Prostate gland (tissue), 2 donors: Measurements from ENCODE around the gene SLC35E3. TPM values are rescaled to one million over a fixed set of nuclear protein-coding genes. Genes with fewer than 3 reads are reported as not detected.
A peak's percentile ranks its signal among the peaks of the same experiment; 100 is the strongest.
"Not testable (repeated sequence)": the region's sequence is repeated elsewhere in the genome, so short reads cannot be mapped to it uniquely, and the experiment has no call there.

Experiments
- DNase-seq: peaks from one replicate; pipeline ENCODE4 v3.0.0-alpha.2; 2019; ENCODE audit warnings: low spot score
- H3K27ac ChIP-seq, 2 donors: fragments of 200-600 bp; sonication (generic); 2 replicates each; pipeline ENCODE4 v1.5.1; 2017 to 2019
- H3K27me3 ChIP-seq: fragments of 200-600 bp; sonication (generic); replicated peaks from 2 replicates; pipeline ENCODE4 v1.5.1; 2019; ENCODE audit not compliant: insufficient read depth
- H3K36me3 ChIP-seq, 2 donors: fragments of 200-600 bp; sonication (generic); 1 replicate in 1 of 2; 2 replicates in 1 of 2; pipeline versions ENCODE4 v1.5.1 to v1.8.1; 2017 to 2019
- H3K4me1 ChIP-seq: fragments of 200-600 bp; sonication (generic); replicated peaks from 2 replicates; pipeline ENCODE4 v1.5.1; 2019
- H3K4me3 ChIP-seq, 2 donors: fragments of 200-600 bp; sonication (generic); 2 replicates each; pipeline ENCODE4 v1.5.1; 2017 to 2019
- H3K9me3 ChIP-seq: fragments of 200-600 bp; sonication (generic); 2 replicates; pipeline ENCODE4 v1.5.1; 2017
- POLR2A ChIP-seq: fragments of 450-650 bp; IDR thresholded peaks from one replicate; pipeline ENCODE4 v1.6.1; 2016; ENCODE audit warnings: antibody characterized with exemption, mild to moderate bottlenecking
- POLR2AphosphoS5 ChIP-seq: sonication (generic); formaldehyde crosslinking; IDR thresholded peaks from one replicate; pipeline ENCODE4 v1.6.1; 2017; ENCODE audit warnings: antibody characterized with exemption
- WGBS: methylation state at CpG from one replicate; pipeline ENCODE4 v1.1.5; 2018; 5-methylcytosine and 5-hydroxymethylcytosine counted together
- intact Hi-C: fragments of 100-400 bp; cut with DNase I; formaldehyde crosslinking; loops from one replicate; pipeline ENCODE4 v1.14.2; 2022
- total RNA-seq, 2 donors: library from RNA; depleted of rRNA; stranded (reverse); fragments of >200 nt; gene quantifications; one replicate each; pipeline ENCODE4 v1.1.0, GENCODE V29; 2016
- TF ChIP-seq, protein P1 (sequence below), 4 experiments: fragments of 200-600 bp in 2 of 4; fragments of 450-650 bp in 2 of 4; sonication (generic) in 2 of 4; IDR thresholded peaks; 1 replicate in 3 of 4; 2 replicates in 1 of 4; pipeline ENCODE4 v1.5.1; 2016 to 2019; ENCODE audit warnings: antibody characterized with exemption in 4 of 4, mild to moderate bottlenecking in 2 of 4, moderate library complexity in 2 of 4

SLC35E3 gene
- total RNA-seq, 2 donors from 2014 or later, result 8.9 to 10.3 TPM

DNA sequence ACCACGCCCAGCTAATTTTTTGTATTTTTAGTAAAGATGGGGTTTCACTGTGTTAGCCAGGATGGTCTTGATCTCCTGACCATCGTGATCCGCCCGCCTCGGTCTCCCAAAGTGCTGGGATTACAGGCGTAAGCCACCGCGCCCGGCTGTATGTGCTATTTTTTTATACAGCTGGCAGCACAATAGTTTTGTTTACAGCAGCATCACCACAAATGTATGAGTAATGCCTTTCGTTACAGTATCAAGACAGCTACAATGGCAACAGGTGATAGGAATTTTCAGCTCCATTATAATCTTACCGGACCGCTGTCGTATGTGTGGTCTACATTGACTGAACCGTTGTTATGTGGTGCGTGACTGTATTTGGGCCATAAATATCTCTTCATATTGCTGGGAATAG lies 50.4 kb downstream of the SLC35E3 start:
- Histone ChIP-seq H3K4me3 (no peak overlapping the region), H3K9me3 (no peaks in the 10 kb centered on the region), H3K36me3 (no peaks in the 10 kb centered on the region), H3K27ac (no peak overlapping the region), H3K4me1 (peaks cover 4% of the 10 kb centered on the region), H3K27me3 (no peaks in the 10 kb centered on the region)
- WGBS, result 99% methylated on average over 15 of the region's 15 CpGs
- no peak for DNase-seq
- intact Hi-C loops, result no loop called here
- TF ChIP-seq POLR2A (no peak), POLR2AphosphoS5 (no peak)
- TF ChIP-seq, protein P1, sequence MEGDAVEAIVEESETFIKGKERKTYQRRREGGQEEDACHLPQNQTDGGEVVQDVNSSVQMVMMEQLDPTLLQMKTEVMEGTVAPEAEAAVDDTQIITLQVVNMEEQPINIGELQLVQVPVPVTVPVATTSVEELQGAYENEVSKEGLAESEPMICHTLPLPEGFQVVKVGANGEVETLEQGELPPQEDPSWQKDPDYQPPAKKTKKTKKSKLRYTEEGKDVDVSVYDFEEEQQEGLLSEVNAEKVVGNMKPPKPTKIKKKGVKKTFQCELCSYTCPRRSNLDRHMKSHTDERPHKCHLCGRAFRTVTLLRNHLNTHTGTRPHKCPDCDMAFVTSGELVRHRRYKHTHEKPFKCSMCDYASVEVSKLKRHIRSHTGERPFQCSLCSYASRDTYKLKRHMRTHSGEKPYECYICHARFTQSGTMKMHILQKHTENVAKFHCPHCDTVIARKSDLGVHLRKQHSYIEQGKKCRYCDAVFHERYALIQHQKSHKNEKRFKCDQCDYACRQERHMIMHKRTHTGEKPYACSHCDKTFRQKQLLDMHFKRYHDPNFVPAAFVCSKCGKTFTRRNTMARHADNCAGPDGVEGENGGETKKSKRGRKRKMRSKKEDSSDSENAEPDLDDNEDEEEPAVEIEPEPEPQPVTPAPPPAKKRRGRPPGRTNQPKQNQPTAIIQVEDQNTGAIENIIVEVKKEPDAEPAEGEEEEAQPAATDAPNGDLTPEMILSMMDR (IDR thresholded peaks at IDR 0.05), result no peak

DNA sequence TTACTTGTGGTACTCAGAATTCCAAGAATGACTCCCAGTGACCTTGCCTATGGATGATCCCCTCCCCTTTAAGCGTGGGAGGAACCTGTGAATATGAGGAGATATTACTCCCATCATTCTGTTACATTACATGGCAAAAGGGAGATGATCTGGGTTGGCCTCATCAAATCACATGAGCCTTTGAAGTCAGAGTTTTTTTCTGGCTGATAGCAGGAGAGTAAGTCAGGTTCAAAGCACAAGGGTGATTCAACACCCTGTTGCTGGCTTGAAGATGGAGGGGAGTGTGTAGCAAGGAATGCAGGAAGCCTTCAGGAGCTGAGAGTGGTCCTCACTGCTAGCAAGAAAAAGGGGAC lies 52.9 kb downstream of the SLC35E3 start:
- intact Hi-C loops, result no loop called here
- 100% methylated on average over 1 of the region's 1 CpG for WGBS

DNA sequence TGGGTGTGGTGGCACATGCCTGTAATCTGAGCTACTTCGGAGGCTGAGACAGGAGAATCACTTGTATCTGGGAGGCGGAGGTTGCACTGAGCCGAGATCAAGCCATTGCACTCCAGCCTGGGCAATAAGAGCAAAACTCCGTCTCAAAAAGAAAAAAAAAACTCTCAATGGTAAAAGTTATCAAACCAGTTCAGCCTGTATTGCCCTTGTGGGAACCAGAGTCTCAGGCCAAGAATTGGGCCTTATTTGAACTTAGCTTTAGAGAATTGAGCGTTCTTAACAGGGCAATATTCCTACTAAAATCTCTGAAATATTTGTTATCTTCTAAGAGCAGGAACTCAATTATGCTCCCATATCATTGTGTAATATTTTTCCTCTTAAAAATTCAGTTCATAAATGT lies 54.3 kb downstream of the SLC35E3 start:
- 63% methylated on average over 5 of the region's 5 CpGs for WGBS
- TF ChIP-seq POLR2AphosphoS5 (peak; percentile 83), POLR2A (no peak)
- TF ChIP-seq, protein P1 (IDR thresholded peaks at IDR 0.05), result no peak
- no peaks in the 10 kb centered on the region for H3K36me3 ChIP-seq
- peak overlapping the region; percentile 28 to 29 for H3K27ac ChIP-seq
- no peaks in the 10 kb centered on the region for H3K27me3 ChIP-seq
- H3K4me3 ChIP-seq, result no peak overlapping the region
- intact Hi-C loops, result no loop called here
- peak; percentile 28 for DNase-seq
- peaks cover 4% of the 10 kb centered on the region for H3K4me1 ChIP-seq
- no peaks in the 10 kb centered on the region for H3K9me3 ChIP-seq

More for the DNA sequence above, 52.9 kb downstream of the SLC35E3 start:
- no peaks in the 10 kb centered on the region for H3K36me3 ChIP-seq
- no peaks in the 10 kb centered on the region for H3K9me3 ChIP-seq
- H3K4me3 ChIP-seq, result no peak overlapping the region
- H3K4me1 ChIP-seq, result peaks cover 4% of the 10 kb centered on the region
- no peak for DNase-seq
- H3K27ac ChIP-seq, result no peak overlapping the region
- TF ChIP-seq, protein P1 (IDR thresholded peaks at IDR 0.05), result no peak
- TF ChIP-seq POLR2AphosphoS5, result no peak
- no peak for TF ChIP-seq POLR2A
- H3K27me3 ChIP-seq, result no peaks in the 10 kb centered on the region

DNA sequence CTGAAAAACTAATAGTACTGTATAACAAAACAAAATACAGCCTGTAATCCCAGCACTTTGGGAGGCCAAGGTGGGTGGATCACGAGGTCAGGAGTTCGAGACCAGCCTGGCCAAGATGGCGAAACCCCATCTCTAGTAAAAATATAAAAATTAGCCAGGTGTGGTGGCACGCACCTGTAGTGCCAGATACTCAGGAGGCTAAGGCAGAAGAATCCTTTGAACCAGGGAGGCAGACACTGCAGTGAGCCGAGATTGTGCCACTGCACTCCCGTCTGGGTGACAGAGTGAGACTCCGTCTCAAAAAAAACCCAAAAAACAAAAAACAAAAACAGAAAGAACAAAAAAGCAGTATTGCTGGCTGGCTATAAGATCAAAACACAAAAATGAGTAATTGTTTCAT lies 55.1 kb downstream of the SLC35E3 start:
- DNase-seq, H3K4me3 ChIP-seq, H3K36me3 ChIP-seq, H3K27me3 ChIP-seq, intact Hi-C loops, H3K4me1 ChIP-seq, H3K9me3 ChIP-seq: not testable (repeated sequence)
- 96% methylated on average over 7 of the region's 7 CpGs for WGBS
- H3K27ac ChIP-seq, result peak overlapping the region in 1 of 2 donors; percentile 29

GRCh38 chr12:68802372-68802745 lies 56.4 kb downstream of the SLC35E3 start:
- intact Hi-C loops, result not testable (repeated sequence)

DNA sequence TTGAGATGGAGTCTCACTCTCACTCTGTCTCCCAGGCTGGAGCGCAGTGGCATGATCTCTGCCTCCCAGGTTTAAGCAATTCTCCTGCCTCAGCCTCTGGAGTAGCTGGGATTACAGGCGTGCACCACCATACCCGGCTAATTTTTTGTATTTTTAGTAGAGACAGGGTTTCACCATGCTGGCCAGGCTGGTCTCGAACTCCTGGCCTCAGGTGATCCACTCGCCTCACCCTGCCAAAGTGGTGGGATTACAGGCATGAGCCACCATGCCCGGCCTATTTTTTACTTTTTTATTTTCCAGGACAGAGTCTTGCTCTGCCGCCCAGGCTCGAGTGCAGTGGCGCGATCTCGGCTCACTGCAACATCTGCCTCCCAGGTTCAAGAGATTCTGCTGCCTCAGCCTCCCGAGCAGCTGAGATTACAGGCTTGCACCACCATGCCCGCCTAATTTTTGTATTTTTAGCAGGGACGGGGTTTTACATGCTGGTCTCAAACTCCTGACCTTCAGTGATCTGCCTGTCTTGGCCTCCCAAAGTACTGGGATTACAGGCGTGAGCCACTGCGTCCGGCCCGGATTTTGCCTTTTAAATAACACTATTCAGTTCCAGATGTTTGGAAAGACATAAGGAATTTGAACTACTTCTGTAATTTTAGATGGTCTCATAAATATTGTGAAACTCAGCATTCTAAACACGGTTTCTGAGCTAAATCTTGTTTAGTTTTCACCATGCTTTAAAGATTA lies 57.1 kb downstream of the SLC35E3 start:
- 89% methylated on average over 19 of the region's 19 CpGs for whole genome bisulfite sequencing
- not testable (repeated sequence) for H3K4me3 ChIP-seq, H3K27ac ChIP-seq

More at GRCh38 chr12:68802372-68802745, 56.4 kb downstream of the SLC35E3 start:
- not testable (repeated sequence) for H3K9me3 ChIP-seq, H3K27me3 ChIP-seq, H3K4me3 ChIP-seq, H3K36me3 ChIP-seq, DNase-seq, H3K27ac ChIP-seq, H3K4me1 ChIP-seq
- 90% methylated on average over 2 of the region's 2 CpGs for WGBS

More for the DNA sequence above, 57.1 kb downstream of the SLC35E3 start:
- DNase-seq, H3K27me3 ChIP-seq, H3K9me3 ChIP-seq, intact Hi-C loops, H3K4me1 ChIP-seq, H3K36me3 ChIP-seq: not testable (repeated sequence)
